Mucosa of descending colon (tissue), 3 donors: ENCODE results near the gene MYBPC2. TPM values are rescaled to one million over a fixed set of nuclear protein-coding genes. Genes with fewer than 3 reads are reported as not detected.

Experiments used
- ATAC-seq: fragments of 200-7000 bp; cut with Tn5 transposase; one replicate; pipeline ENCODE4 v1.9.1; 2020; ENCODE audit warnings: mild to moderate bottlenecking, moderate library complexity
- DNase-seq, 3 donors: peaks; one replicate each; pipeline ENCODE4 v3.0.0-alpha.2; 2020
- H3K36me3 ChIP-seq: fragments of 200-600 bp; one replicate; pipeline ENCODE4 v1.8.0; 2021; ENCODE audit warnings: low read depth, mild to moderate bottlenecking
- H3K4me1 ChIP-seq: fragments of 200-600 bp; one replicate; pipeline ENCODE4 v1.8.0; 2021; ENCODE audit warnings: low read depth, mild to moderate bottlenecking
- H3K4me3 ChIP-seq: fragments of 200-600 bp; one replicate; pipeline ENCODE4 v1.8.0; 2021; ENCODE audit warnings: mild to moderate bottlenecking
- H3K9me3 ChIP-seq: fragments of 200-600 bp; one replicate; pipeline ENCODE4 v1.8.0; 2021; ENCODE audit warnings: mild to moderate bottlenecking
- CTCF ChIP-seq: fragments of 200-600 bp; IDR thresholded peaks from one replicate; pipeline ENCODE4 v1.8.0; 2022; ENCODE audit warnings: antibody characterized with exemption, mild to moderate bottlenecking
- intact Hi-C, 2 donors: fragments of 100-400 bp; cut with DNase I in 1 of 2; cut with micrococcal nuclease in 1 of 2; formaldehyde crosslinking; loops; one replicate each; pipeline versions ENCODE4 v1.11.0 to v1.11.1; 2022; cut with DNase I, micrococcal nuclease
- total RNA-seq, 3 donors: library from RNA; stranded (reverse); fragmentation: NEBNext Ultra II Directional in 2 of 3; extraction: Animal tissue kit (Norgen Biotek cat#: 25700) in 2 of 3; gene quantifications; one replicate each; pipeline versions ENCODE4 v1.2.1 to v1.2.4, GENCODE V29; 2021 to 2023
- donor health status: DM: no; HTN: no; CAD: no; lungs with moderate emphysema.
- donor health status: DM: no; HTN: no; CAD: no.
- donor health status: DM: no; HTN: yes; CAD: no.

Gene MYBPC2
- total RNA-seq, 3 donors from 2014 or later, result 0.10 to 0.14 TPM; not detected in 1

- Histone ChIP-seq H3K9me3 (no peaks in the 10 kb centered on the region), H3K4me1 (peaks cover 11% of the 10 kb centered on the region), H3K4me3 (no peak overlapping the region), H3K36me3 (no peaks in the 10 kb centered on the region)
- no peak for DNase-seq
- no peak for TF ChIP-seq CTCF
- intact Hi-C loops, result no loop called here
- ATAC-seq, result no peak
Observed at GRCh38 chr19:50406829-50407228, 25.9 kb upstream of the MYBPC2 start.

DNA sequence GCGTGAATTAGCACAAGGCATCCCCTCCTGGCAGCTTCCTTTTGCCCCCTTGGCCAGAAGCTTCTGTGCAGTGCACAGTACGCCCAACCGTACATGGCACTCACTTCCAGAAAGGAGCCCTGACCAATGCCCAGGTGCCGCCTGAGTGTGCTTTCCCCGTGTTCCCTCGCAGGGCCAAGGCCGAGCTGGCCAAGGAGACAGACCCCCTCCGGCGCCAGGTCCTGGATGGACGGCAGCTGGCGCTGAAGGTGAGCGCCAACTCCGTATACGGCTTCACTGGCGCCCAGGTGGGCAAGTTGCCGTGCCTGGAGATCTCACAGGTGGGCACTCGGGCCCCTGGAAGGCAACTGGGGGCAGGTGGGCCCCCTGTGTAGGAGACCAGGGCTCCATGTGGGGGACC is 23.3 kb upstream of the MYBPC2 start:
- DNase-seq (no peak), ATAC-seq (no peak)
- intact Hi-C loops, result no loop called here
- Histone ChIP-seq H3K4me1 (peaks cover 11% of the 10 kb centered on the region), H3K36me3 (no peaks in the 10 kb centered on the region), H3K4me3 (no peak overlapping the region), H3K9me3 (no peaks in the 10 kb centered on the region)
- no peak for TF ChIP-seq CTCF

- Histone ChIP-seq H3K36me3 (no peaks in the 10 kb centered on the region), H3K9me3 (no peaks in the 10 kb centered on the region), H3K4me3 (no peak overlapping the region), H3K4me1 (peaks cover 11% of the 10 kb centered on the region)
- DNase-seq (no peak), ATAC-seq (no peak)
- TF ChIP-seq CTCF, result no peak
- intact Hi-C loops, result loop anchor here in 1 of 2 donors (10.0 kb wide), 1 partner anchor 45 kb away; the partner anchor contains the start of gene NAPSA
Observed at GRCh38 chr19:50410109-50410508, 22.6 kb upstream of the MYBPC2 start.

DNA sequence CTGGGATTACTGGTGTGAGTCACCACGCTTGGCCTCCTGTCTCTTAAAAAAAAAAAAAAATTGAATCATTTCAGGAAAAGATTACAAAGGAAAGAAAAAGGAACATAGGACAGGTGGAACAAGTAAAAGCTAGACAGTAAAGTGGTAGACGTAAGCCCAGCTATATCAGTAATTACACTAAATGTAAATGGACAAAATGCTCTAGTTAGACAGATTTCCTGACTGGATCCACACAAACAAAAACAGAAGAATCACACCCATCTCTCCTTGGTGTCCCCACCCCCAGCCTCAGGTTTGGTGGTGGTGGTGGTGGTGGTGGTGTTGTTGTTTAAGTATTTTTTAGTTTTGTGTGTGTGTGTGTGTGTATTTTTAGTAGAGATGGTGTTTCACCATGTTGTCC is 20.3 kb upstream of the MYBPC2 start:
- ATAC-seq (no peak), DNase-seq (no peak)
- no peaks in the 10 kb centered on the region for H3K36me3 ChIP-seq
- no peak for TF ChIP-seq CTCF
- peaks cover 19% of the 10 kb centered on the region for H3K4me1 ChIP-seq
- no peaks in the 10 kb centered on the region for H3K9me3 ChIP-seq
- intact Hi-C loops, result loop anchor here in 1 of 2 donors (10.0 kb wide), 1 partner anchor 48 kb away; the partner anchor contains the start of gene NAPSA
- H3K4me3 ChIP-seq, result no peak overlapping the region

GRCh38 chr19:50413096-50413495 is 19.6 kb upstream of the MYBPC2 start:
- ATAC-seq (no peak), DNase-seq (no peak)
- Histone ChIP-seq H3K9me3 (no peaks in the 10 kb centered on the region), H3K4me3 (no peak overlapping the region), H3K36me3 (no peaks in the 10 kb centered on the region), H3K4me1 (peaks cover 20% of the 10 kb centered on the region)
- no peak for TF ChIP-seq CTCF
- intact Hi-C loops, result loop anchor here in 1 of 2 donors (10.0 kb wide), 1 partner anchor 48 kb away; the partner anchor contains the start of gene NAPSA

- H3K9me3 ChIP-seq, result no peaks in the 10 kb centered on the region
- intact Hi-C loops, result loop anchor here in 1 of 2 donors (10.0 kb wide), 1 partner anchor 49 kb away; the partner anchor contains the start of gene NAPSA
Observed at GRCh38 chr19:50413531-50413930, 19.2 kb upstream of the MYBPC2 start.

More at GRCh38 chr19:50413531-50413930, 19.2 kb upstream of the MYBPC2 start:
- H3K4me3 ChIP-seq, result no peak overlapping the region
- no peaks in the 10 kb centered on the region for H3K36me3 ChIP-seq
- no peak for TF ChIP-seq CTCF
- H3K4me1 ChIP-seq, result peaks cover 24% of the 10 kb centered on the region
- ATAC-seq (no peak), DNase-seq (no peak)
